Endodermal cell (in vitro differentiated cells): Measurements from ENCODE around the gene RPN1. TPM values are rescaled to one million over a fixed set of nuclear protein-coding genes. Genes with fewer than 3 reads are reported as not detected.

Experiments
- DNase-seq: peaks from one replicate; pipeline ENCODE4 v3.0.0-alpha.2; 2017
- H3K27ac ChIP-seq: 2 replicates; pipeline ENCODE4 v1.5.1; 2013; ENCODE audit warnings: mild to moderate bottlenecking, low read depth, low read length, moderate library complexity
- H3K27me3 ChIP-seq: 2 replicates; pipeline ENCODE4 v1.6.1; 2013; ENCODE audit warnings: mild to moderate bottlenecking, low read length, moderate library complexity; ENCODE audit not compliant: insufficient read depth, control insufficient read depth, poor library complexity, severe bottlenecking
- H3K36me3 ChIP-seq: 2 replicates; pipeline ENCODE4 v1.7.0; 2013; ENCODE audit warnings: mild to moderate bottlenecking, low read length, moderate library complexity; ENCODE audit not compliant: control insufficient read depth, insufficient read depth
- H3K4me1 ChIP-seq: one replicate; pipeline ENCODE4 v1.7.0; 2013; ENCODE audit warnings: low read length; ENCODE audit not compliant: control insufficient read depth, insufficient read depth
- H3K4me3 ChIP-seq: 2 replicates; pipeline ENCODE4 v1.5.1; 2013; ENCODE audit warnings: mild to moderate bottlenecking, low read length, moderate library complexity
- H3K9ac ChIP-seq: 2 replicates; pipeline ENCODE4 v1.6.1; 2013; ENCODE audit warnings: mild to moderate bottlenecking, low read length, moderate library complexity; ENCODE audit not compliant: poor library complexity, severe bottlenecking; ENCODE audit errors: extremely low read depth
- H3K9me3 ChIP-seq: 2 replicates; pipeline ENCODE4 v1.6.1; 2013; ENCODE audit warnings: mild to moderate bottlenecking, low read length, moderate library complexity; ENCODE audit not compliant: control insufficient read depth
- H3K27ac Mint-ChIP-seq: 2 replicates; pipeline ENCODE4 v1.8.0; 2020; ENCODE audit warnings: mixed read lengths
- H3K27me3 Mint-ChIP-seq: 2 replicates; pipeline ENCODE4 v1.8.0; 2021; ENCODE audit warnings: mild to moderate bottlenecking, mixed read lengths; ENCODE audit not compliant: insufficient read depth
- H3K36me3 Mint-ChIP-seq: 2 replicates; pipeline ENCODE4 v1.8.0; 2020; ENCODE audit warnings: low read depth, mixed read lengths
- H3K4me1 Mint-ChIP-seq: 2 replicates; pipeline ENCODE4 v1.8.0; 2020; ENCODE audit warnings: mixed read lengths
- H3K4me3 Mint-ChIP-seq: 2 replicates; pipeline ENCODE4 v1.8.0; 2020; ENCODE audit warnings: mild to moderate bottlenecking, moderate library complexity, mixed read lengths
- H3K9me3 Mint-ChIP-seq: 2 replicates; pipeline ENCODE4 v1.8.0; 2020; ENCODE audit warnings: mild to moderate bottlenecking, mixed read lengths
- CTCF ChIP-seq: fragments of 200-600 bp; sonication (generic); conservative IDR thresholded peaks from 2 replicates; pipeline ENCODE4 v1.5.0; 2021; ENCODE audit warnings: antibody characterized with exemption, mild to moderate bottlenecking
- WGBS, 2 experiments: methylation state at CpG; one replicate each; pipeline versions ENCODE4 v1.1.5 to v1.1.7; 2013; ENCODE audit warnings: missing lambda C conversion rate in 2 of 2, mixed read lengths in 1 of 2; ENCODE audit not compliant: insufficient coverage in 1 of 2, insufficient read length in 1 of 2; 5-methylcytosine and 5-hydroxymethylcytosine counted together
- total RNA-seq, 2 donors: library from RNA; stranded (reverse); fragmentation: NEBNext Ultra II Directional in 1 of 2; extraction: Animal tissue kit (Norgen Biotek cat#: 25700) in 1 of 2; gene quantifications; 2 replicates in 1 of 2; 3 replicates in 1 of 2; pipeline ENCODE4 v1.2.1, GENCODE V29; 2021

The RPN1 gene
- total RNA-seq, 2 donors from 2014 or later = 197 to 210 TPM

- H3K4me1 ChIP-seq = no peaks in the 10 kb centered on the region
- TF ChIP-seq CTCF = no peak
- H3K4me3 ChIP-seq = no peak overlapping the region
- Mint-ChIP-seq H3K9me3 (no peaks in the 10 kb centered on the region), H3K4me1 (peaks cover 1% of the 10 kb centered on the region), H3K27me3 (peaks cover 2% of the 10 kb centered on the region), H3K27ac (no peak overlapping the region), H3K36me3 (no peaks in the 10 kb centered on the region), H3K4me3 (no peak overlapping the region)
- no peaks in the 10 kb centered on the region for H3K27me3 ChIP-seq
- no peaks in the 10 kb centered on the region for H3K9me3 ChIP-seq
- no peak for DNase-seq
- 94 to 97% methylated on average over 5 to 8 of the region's 8 CpGs for WGBS, 2 experiments
- no peak overlapping the region for H3K27ac ChIP-seq
- H3K9ac ChIP-seq = no peak overlapping the region
- H3K36me3 ChIP-seq = no peaks in the 10 kb centered on the region
These were observed 35.8 kb upstream of the RPN1 start for GRCh38 chr3:128686465-128686864.

GRCh38 chr3:128684986-128685726 is 34.5 kb upstream of the RPN1 start:
- Mint-ChIP-seq H3K36me3 (no peaks in the 10 kb centered on the region), H3K4me1 (peaks cover 4% of the 10 kb centered on the region), H3K4me3 (no peak overlapping the region), H3K9me3 (no peaks in the 10 kb centered on the region), H3K27me3 (peaks cover 2% of the 10 kb centered on the region), H3K27ac (no peak overlapping the region)
- Histone ChIP-seq H3K4me3 (no peak overlapping the region), H3K9me3 (no peaks in the 10 kb centered on the region), H3K27me3 (no peaks in the 10 kb centered on the region), H3K9ac (no peak overlapping the region), H3K36me3 (no peaks in the 10 kb centered on the region), H3K4me1 (no peaks in the 10 kb centered on the region), H3K27ac (no peak overlapping the region)
- TF ChIP-seq CTCF = no peak
- 70 to 95% methylated on average over 9 to 11 of the region's 11 CpGs for WGBS, 2 experiments
- no peak for DNase-seq

- H3K4me1 ChIP-seq = no peaks in the 10 kb centered on the region
- Mint-ChIP-seq H3K4me1 (peaks cover 4% of the 10 kb centered on the region), H3K9me3 (no peaks in the 10 kb centered on the region), H3K4me3 (no peak overlapping the region), H3K27ac (peak overlapping the region; percentile 30), H3K36me3 (no peaks in the 10 kb centered on the region), H3K27me3 (peaks cover 7% of the 10 kb centered on the region)
- no peak overlapping the region for H3K4me3 ChIP-seq
- no peak for TF ChIP-seq CTCF
- DNase-seq = no peak
- 78 to 86% methylated on average over 1 to 3 of the region's 3 CpGs for WGBS, 2 experiments
- H3K36me3 ChIP-seq = no peaks in the 10 kb centered on the region
- no peaks in the 10 kb centered on the region for H3K9me3 ChIP-seq
- H3K27ac ChIP-seq = no peak overlapping the region
- no peaks in the 10 kb centered on the region for H3K27me3 ChIP-seq
- H3K9ac ChIP-seq = no peak overlapping the region
These were observed 33.3 kb upstream of the RPN1 start for GRCh38 chr3:128683957-128684356.
